Measurements from ENCODE around the gene EYS. TPM values are rescaled to one million over a fixed set of nuclear protein-coding genes. Genes with fewer than 3 reads are reported as not detected.

Gene EYS
- total RNA-seq, 6 experiments from 2014 or later: 0.54 to 2.3 (median 0.74) TPM; not detected in 1

DNA sequence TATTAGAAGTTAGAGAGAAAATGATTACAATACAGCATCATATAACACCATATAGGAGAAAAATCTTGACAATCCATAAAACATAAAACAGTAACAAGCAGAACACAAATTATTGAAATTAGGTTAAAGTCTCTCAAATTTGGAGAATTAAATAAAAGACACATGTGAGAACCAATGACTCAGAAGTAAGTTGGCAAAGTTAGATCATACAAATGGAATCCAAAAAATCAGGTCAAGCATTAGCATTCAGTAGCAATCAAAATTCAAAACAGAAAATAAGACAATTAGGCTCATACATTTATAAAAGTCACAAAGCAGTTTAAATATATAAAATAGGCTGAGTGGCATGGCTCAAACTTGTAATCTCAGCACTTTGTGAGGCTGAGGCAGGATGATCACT, 1295.8 kb downstream of the EYS start:
- DNase-seq: no peak
- Histone ChIP-seq H3K36me3 (no peaks in the 10 kb centered on the region), H3K4me3 (no peak overlapping the region), H3K4me1 (no peaks in the 10 kb centered on the region), H3K27ac (no peak overlapping the region), H3K9me3 (no peaks in the 10 kb centered on the region), H3K27me3 (no peaks in the 10 kb centered on the region)
- TF ChIP-seq POLR2A (IDR thresholded peaks at IDR 0.05): no peak
- no peak for TF ChIP-seq CTCF (IDR thresholded peaks at IDR 0.05)
- ATAC-seq: no peak
- intact Hi-C loops (cut with DNase I): no loop called here

GRCh38 chr6:64409948-64410347, 1297.1 kb downstream of the EYS start:
- H3K36me3 ChIP-seq: no peaks in the 10 kb centered on the region
- ATAC-seq (no peak), DNase-seq (no peak)
- no peak for TF ChIP-seq POLR2A (IDR thresholded peaks at IDR 0.05)
- no peaks in the 10 kb centered on the region for H3K4me1 ChIP-seq
- 36% methylated on average over 1 of the region's 1 CpG for WGBS (ENCODE audit: insufficient coverage, low coverage, low lambda C conversion rate, missing lambda C conversion rate)
- no peaks in the 10 kb centered on the region for H3K9me3 ChIP-seq
- intact Hi-C loops (cut with DNase I): no loop called here
- no peak overlapping the region for H3K4me3 ChIP-seq
- no peak overlapping the region for H3K27ac ChIP-seq
- no peaks in the 10 kb centered on the region for H3K27me3 ChIP-seq

DNA sequence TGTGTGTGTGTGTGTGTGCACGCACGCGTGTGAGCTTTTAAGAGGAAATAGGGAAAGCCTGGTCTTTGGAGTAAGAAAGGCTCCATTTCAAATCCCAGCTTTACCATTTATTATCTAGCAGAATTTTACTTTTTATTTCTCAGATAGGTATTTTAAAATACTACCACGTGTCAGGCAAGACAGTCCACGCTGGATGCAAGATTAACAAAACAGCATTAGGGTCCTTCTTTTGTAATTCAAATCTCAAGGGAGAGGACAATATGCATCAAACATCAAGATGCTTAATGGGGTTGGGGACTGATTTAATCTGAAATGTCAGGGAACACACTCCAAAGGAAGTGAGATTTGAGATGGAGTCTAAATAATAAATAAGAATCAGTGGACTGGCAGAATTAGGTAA, 1302.6 kb downstream of the EYS start:
- no peak for ATAC-seq
- no peaks in the 10 kb centered on the region for H3K9me3 ChIP-seq
- H3K27me3 ChIP-seq: no peaks in the 10 kb centered on the region
- no peak for DNase-seq
- WGBS (ENCODE audit: insufficient coverage, low coverage, low lambda C conversion rate, missing lambda C conversion rate): 52% methylated on average over 5 of the region's 5 CpGs
- no peak overlapping the region for H3K27ac ChIP-seq
- H3K36me3 ChIP-seq: no peaks in the 10 kb centered on the region
- H3K4me3 ChIP-seq: no peak overlapping the region
- no peak for TF ChIP-seq POLR2A (IDR thresholded peaks at IDR 0.05)
- TF ChIP-seq CTCF (IDR thresholded peaks at IDR 0.05): no peak
- no peaks in the 10 kb centered on the region for H3K4me1 ChIP-seq
- intact Hi-C loops (cut with DNase I): no loop called here

- no peaks in the 10 kb centered on the region for H3K9me3 ChIP-seq
- TF ChIP-seq POLR2A (IDR thresholded peaks at IDR 0.05): no peak
- no peak for TF ChIP-seq CTCF (IDR thresholded peaks at IDR 0.05)
- no peak overlapping the region for H3K4me3 ChIP-seq
- WGBS (ENCODE audit: insufficient coverage, low coverage, low lambda C conversion rate, missing lambda C conversion rate): 27% methylated on average over 2 of the region's 2 CpGs
- H3K27ac ChIP-seq: no peak overlapping the region
- intact Hi-C loops (cut with DNase I): no loop called here
- no peak for DNase-seq
- no peaks in the 10 kb centered on the region for H3K4me1 ChIP-seq
- no peaks in the 10 kb centered on the region for H3K27me3 ChIP-seq
- no peaks in the 10 kb centered on the region for H3K36me3 ChIP-seq
- ATAC-seq: no peak
Observed at GRCh38 chr6:64383277-64383676, 1323.7 kb downstream of the EYS start.

GRCh38 chr6:64376394-64376793, 1330.6 kb downstream of the EYS start:
- no peak overlapping the region for H3K27ac ChIP-seq
- H3K4me1 ChIP-seq: no peaks in the 10 kb centered on the region
- 48% methylated on average over 5 of the region's 5 CpGs for WGBS (ENCODE audit: insufficient coverage, low coverage, low lambda C conversion rate, missing lambda C conversion rate)
- no peaks in the 10 kb centered on the region for H3K27me3 ChIP-seq
- ATAC-seq: no peak
- intact Hi-C loops (cut with DNase I): no loop called here
- H3K36me3 ChIP-seq: no peaks in the 10 kb centered on the region
- no peaks in the 10 kb centered on the region for H3K9me3 ChIP-seq
- TF ChIP-seq POLR2A (IDR thresholded peaks at IDR 0.05) (no peak), CTCF (IDR thresholded peaks at IDR 0.05) (no peak)
- no peak overlapping the region for H3K4me3 ChIP-seq
- no peak for DNase-seq
